ENCODE results near the gene WNT7A.
A peak's percentile ranks its signal among the peaks of the same experiment; 100 is the strongest.
"Not testable (repeated sequence)": the region's sequence is repeated elsewhere in the genome, so short reads cannot be mapped to it uniquely, and the experiment has no call there.

Gene WNT7A

DNA sequence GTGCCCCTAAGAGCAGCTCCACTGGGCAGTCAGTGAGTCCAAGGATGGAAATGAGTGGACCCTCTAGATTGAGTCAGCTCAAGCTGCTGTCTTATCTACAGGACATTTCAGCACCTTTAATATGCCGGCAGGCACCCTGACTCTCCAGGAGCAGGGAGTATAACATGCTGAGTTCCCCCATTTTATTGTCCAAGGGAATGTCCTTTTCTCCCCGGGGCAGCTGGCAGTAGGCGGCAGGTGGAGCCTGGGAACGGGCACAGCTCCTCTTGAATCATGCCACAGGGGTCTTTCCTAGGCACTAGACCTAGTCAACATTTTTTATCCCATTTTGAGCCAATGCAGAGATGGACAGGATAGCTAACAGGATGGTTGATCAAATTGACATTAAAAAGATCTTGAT is 14.8 kb downstream of the WNT7A start:
- no peak for DNase-seq

DNA sequence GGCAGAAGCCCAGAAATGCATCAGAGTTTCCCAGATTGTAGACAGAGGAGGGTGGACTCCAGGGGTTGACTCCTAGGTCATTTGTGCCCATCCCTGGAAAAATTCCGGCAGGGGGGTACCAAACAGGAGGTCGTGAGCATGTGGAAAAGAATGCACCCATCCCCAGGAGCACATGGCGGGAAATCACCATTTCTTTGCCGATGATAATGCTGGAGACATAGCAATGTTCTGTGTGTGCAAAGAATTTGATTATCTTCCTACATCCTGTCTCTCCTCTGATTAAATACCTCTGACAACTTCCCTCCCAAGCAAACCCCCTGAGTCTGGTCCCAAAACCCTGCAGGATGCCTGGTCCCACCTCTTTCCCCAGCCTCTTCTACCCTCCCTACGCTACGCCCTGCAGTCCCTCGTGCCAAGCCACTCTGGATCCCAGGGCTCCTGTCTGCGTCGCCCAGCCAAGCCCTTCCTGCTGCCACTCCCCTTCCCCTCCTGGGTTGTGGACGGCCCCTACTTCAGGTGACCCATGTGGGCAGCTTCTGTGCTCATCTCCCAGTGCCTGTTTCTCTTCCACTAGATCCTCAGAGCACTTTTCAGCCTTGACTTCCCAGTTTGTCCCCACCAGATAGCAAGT is 15.8 kb downstream of the WNT7A start:
- no peak for DNase-seq

GRCh38 chr3:13863382-13863952 is 16.4 kb downstream of the WNT7A start:
- no peak for DNase-seq

DNA sequence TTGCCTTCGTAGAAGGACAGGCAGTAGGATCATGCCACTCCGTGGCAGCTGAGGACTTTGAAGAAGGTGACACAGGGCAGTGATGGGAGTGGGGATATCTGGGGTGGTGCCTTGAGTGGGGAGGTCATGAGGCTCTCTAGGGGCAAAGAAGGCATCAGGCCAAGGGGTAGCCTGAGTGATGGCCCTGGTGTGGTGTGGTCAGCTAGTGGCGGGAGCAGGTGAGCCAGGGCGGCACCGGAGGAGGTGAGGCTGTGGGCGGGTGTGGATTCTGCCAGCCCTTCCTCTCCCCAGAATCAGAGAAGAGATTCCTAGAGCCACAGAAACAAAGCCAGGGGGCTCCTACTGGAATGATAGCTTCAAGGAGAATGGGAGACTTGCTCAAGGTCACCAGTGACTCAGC is 18.4 kb downstream of the WNT7A start:
- no peak for DNase-seq

DNA sequence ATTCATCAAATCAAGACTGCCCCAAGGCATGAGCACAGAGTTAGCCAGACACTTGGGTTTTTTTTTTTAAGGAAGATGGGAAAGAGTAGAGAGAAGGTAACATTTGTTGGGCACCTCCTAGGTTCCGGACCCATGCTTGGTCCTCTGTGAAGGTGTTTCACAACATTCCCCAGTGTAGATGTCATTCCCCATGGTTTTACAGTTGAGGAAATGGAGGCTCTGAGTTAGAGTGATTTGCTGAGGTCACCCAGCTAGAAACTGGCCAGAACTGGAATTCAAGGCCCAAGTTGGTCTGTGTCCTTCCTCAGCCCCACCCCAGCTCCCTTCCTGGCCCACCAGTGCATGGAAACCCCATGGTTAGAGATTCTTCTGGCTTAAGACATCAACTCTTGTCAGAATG is 19.9 kb downstream of the WNT7A start:
- DNase-seq = no peak

- DNase-seq = no peak
Observed at GRCh38 chr3:13858768-13859520, 20.9 kb downstream of the WNT7A start.

DNA sequence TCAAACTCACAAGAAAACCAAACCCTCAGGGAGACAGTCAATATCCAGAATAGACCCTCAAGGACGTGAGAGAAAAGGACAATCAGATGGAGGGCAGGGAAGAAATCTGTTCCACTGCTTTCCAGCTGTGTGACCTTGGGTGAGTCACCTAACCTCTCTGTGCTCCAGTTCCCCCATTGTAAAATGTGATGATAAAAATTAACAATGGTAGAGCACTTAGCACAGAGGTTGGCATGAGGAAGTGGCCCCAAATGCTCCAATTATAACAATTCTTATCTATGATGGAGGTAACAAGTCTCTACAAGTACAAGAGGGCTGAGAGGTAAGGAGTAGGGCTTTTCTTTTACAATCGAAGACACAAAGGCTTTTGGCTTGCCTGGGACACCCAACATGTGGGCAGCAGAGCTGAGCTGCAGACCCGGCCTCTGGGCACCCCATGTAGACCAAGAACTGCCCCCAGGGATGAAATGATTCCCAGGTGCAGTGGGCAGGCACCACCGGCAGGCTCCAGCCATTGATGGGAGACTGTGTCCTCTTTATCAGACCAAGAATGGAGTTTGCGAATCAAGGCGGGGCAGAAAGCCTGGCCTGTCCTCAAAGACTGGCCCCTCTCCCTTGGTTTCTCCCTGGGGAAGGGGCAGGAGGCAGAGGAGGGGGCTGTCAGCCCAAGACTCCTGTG is 22.0 kb downstream of the WNT7A start:
- DNase-seq = no peak

GRCh38 chr3:13856628-13857027 is 23.2 kb downstream of the WNT7A start:
- DNase-seq = not testable (repeated sequence)

DNA sequence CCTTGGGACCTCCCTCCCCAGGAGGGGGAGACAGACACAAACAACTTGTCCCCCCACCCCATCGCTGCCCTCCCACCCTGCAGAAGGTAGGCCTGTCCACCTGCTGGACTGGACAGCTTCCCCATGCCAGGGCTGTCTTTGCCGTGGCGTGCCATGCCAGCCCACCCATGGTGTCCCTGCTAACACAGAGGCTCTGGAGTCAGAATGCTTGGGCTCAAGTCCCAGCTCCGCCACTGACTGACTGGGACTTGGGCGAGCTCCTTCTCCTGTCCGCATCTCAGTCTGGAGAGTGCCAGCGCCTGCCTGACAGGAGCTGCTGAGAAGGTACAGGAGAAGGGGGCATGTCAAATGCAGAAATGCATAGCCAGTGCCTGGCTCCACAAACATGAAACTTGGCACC is 23.9 kb downstream of the WNT7A start:
- no peak for DNase-seq

DNA sequence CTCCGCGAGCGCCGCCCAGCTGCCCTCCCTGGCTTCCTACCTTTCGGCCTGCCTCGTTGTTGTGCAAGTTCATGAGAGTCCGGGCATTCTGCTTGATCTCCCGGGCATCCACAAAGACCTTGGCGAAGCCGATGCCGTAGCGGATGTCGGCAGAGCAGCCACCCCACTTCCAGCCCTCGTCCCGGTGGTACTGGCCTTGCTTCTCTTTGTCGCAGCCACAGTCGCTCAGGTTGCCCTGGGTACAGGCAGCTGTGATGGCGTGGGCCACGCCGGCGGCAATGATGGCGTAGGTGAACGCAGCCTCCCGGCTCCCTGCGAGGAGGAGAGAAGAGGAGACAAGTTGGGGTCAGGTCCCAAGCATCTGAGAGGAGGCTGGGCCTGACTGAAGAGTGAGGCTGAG is 25.4 kb downstream of the WNT7A start:
- no peak for DNase-seq

- DNase-seq = peak; percentile 11
Observed at GRCh38 chr3:13853978-13854296, 25.9 kb downstream of the WNT7A start.

DNA sequence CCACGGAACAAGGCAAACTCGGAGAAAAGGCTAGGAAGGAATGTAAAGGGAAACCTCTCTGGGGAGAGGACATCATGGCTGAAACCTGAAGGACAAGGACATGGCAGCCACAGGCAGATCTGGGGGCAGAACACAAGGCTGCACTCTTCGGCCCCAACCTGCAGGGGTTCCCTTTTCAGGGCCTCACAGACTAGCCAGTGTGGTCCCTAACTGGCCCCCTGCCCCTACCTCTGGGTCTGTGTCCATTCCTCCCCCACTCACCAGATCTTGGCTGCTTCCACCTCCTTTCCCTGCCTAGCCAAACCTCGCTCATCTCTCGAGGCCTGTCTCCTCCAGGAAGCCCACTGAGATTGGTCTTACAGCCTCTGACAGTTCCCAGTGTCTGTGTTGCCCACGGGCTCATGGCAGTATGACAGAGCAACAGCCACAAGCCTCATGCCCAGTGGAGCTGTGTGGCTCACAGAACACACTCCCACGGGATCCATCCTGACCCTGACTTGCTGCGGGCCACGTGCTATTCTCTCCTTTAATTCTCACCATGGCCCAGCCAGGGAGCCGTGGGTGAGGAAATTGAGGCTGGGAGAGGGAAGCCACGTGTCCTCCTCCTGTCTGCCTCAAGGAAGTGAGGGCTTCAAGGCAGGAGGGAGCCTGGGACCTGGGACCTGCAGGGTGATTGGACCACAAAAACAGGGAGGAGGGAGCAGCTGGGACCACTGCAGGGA is 26.5 kb downstream of the WNT7A start:
- DNase-seq = no peak

DNA sequence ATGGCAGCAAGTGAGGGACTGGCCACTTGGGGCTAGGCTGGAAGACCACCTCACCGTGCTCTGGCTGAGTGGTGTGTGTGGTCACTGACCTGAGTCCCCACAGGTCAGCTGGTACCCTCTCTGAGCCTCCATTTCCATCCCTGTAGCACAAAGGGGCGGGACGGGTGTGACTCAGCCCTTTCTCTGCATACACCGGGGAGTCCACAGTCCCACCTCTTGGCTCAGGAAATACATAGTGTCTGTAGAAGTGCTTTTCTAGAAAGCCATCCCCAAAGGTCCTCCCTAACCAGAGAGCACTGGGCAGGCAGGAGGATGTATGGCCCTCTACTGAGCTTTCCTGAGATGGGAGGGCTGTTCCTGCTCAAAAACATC is 27.2 kb downstream of the WNT7A start:
- no peak for DNase-seq

GRCh38 chr3:13851997-13852637 is 27.8 kb downstream of the WNT7A start:
- DNase-seq = no peak

DNA sequence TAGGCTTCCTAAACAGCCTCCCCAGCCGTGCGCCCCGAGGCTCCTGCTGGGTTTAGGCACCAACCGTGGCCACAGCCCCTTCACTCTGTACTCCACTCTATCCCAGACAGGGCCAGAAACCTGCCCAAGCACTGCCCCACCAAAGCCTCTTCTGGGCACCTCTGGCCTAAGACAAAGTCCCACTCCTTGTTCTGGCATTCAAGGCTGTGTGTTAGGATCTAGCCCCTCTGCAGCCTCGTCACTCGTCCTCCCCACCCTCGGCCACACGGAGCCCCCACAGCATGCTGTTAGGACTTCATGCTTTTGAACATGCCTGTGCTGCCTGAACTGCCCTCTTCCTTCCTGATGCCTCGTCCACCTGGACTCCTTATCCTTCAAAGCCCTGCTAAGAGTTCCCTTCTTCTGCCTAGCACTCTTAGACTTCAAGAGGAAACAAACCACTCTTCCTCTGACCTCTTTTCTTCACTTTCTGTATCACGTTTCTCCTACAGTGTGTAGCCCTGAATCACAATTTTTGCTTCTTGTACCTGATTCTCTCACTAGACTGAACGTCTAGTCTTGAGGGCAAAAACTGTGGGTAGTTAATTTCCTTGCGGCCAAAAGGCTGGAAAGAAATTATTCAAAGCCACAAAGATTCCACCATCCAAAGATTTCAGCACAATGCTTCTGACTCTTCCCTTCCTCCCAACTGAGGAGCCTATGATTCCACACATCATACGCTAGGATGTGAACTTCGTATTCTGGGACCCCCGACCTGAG is 28.6 kb downstream of the WNT7A start:
- no peak for DNase-seq

DNA sequence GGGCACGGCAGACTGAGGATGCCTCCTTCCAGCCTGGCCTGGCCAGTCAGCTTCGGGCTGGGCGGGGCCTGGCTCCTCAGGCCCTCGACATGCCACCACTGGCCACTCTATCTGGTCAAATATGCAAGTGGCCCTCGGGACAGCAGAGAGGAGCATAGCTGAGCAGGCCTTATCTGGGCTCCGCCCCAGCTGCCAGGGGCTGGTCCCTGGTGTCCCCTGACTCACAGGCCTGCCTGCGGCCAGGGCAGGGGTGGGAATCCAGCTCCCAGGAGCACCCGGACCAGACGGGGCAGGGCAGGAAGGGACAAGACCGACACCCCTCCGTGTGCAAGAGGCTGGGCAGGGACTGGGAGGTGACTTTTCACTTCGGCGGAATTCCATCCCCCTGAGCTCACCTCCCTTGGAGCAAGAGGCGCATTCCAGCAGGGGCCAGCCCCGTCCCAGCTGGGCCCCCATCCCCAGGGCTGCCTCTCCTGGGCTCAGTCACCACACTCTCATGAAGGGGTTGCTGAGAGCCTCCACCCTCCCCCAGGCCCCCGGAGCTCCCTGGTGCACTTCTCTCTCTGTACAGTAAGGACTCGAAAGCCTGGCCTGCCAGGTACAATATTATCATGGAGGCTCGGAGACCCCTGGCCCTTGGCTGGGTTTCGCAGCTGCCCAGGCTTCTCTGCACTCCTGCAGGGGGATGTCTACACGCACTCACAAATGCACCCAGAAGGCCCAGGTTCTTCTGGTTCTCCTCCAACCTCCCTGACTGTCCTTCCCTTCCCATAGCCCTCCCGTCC is 29.5 kb downstream of the WNT7A start:
- DNase-seq = no peak

- no peak for DNase-seq
Observed at GRCh38 chr3:13849018-13849417, 30.9 kb downstream of the WNT7A start.

DNA sequence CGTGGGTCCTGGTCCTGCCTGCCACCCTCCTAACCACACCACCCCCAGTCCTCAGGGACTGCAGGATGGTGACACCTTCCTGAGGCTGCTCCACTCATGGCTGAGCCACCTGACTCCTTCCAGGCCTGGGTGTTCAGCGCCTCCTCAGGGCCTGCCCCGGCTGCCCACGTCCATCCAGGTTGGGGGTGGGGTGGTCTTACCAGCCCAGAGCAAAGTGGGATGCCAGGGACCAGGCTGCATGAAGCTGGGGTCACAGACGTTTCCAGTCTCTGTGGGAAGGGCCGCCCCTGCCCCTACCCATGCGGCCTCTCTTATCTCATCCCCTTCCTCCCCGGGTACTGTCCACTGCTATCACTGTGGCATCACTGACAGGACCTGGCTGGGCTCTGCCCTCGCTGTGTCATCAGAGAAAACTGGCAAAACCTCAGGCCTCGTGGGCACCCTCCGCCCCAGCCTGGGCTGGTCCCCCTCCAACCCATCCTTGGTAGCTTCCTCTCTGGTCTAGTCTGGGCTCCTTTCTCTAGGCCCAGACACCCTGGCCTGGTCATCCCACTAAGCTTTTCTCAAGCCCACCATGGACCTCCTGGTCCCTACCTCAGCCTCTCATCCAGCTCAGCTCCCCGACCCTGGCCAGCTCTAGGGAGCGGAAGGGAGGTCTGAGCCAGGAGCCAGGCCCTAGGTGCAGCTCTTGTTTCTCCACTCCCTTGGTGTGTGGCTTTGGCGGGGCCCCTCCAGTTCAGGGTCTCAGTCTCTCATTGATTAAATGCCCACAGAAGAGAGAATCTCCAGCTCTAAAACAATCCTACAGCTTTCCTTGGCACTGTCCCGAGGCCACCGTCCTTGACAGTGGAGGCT is 32.9 kb downstream of the WNT7A start:
- DNase-seq = no peak

GRCh38 chr3:13846238-13846637 is 33.6 kb downstream of the WNT7A start:
- no peak for DNase-seq

DNA sequence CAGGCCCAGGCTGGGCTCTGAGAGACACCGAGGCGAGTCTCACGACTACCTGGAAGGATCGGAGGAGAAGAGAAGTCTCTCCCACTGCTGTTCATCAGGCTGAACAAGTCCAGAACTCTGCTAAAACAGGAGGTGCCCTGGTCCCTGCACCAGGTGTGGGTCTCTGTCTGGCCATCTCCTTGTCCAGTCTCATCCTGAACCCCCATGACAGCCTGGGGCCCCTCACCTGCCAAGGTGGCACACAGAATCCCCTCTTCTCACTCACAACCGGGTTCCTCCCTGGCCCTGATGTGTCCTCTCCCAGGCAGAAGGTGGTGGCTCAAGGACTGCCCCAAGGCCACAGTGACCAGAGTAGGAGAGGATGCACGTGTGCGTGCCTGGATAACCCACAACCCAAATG is 34.1 kb downstream of the WNT7A start:
- DNase-seq = no peak
